ENCODE results near the gene NF1.

The NF1 gene

DNA sequence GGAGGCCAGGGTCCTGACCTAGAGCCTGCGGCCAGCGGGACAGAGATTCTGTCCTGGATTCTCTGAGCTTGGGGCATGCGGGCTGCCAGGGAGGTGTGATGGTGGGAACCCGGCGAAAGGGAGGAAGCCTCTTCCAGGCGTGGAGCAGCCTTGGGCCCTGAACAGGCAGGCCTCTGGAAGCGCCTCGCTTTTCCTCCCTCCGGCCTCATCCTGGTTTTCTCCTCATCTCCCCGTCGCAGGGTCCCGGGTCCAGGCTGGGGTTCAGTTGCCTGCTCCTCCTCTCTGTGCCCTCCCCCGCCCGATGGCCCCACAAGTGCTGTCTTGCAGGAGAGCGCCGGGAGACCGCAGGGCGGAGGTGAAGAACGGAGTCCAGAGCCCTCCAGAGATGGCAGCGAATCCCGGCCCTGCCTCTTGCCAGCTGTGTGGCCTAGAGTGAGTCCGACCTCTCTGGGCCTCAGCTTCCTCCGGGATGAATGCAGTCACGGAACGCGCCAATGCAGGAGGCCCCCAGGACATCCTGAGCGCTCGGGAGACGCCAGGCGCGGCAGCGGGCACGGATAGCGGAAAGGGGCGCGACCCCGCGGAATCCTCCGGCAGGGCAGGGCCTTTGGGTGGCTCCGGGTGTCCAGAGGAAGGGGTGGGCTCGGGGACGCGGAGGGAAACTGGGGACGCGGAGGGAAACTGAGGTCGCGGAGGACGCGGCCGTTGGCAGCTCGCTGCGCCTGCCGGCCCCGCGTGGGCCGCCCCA, 296.1 kb downstream of the NF1 start:
- DNase-seq: no peak

GRCh38 chr17:31391496-31391949, 296.7 kb downstream of the NF1 start, which contains the start of gene RAB11FIP4:
Gene RAB11FIP4 (plus strand): TSS chr17:31391675. CDS start chr17:31391853, 178 bp downstream.
- no peak for DNase-seq

DNA sequence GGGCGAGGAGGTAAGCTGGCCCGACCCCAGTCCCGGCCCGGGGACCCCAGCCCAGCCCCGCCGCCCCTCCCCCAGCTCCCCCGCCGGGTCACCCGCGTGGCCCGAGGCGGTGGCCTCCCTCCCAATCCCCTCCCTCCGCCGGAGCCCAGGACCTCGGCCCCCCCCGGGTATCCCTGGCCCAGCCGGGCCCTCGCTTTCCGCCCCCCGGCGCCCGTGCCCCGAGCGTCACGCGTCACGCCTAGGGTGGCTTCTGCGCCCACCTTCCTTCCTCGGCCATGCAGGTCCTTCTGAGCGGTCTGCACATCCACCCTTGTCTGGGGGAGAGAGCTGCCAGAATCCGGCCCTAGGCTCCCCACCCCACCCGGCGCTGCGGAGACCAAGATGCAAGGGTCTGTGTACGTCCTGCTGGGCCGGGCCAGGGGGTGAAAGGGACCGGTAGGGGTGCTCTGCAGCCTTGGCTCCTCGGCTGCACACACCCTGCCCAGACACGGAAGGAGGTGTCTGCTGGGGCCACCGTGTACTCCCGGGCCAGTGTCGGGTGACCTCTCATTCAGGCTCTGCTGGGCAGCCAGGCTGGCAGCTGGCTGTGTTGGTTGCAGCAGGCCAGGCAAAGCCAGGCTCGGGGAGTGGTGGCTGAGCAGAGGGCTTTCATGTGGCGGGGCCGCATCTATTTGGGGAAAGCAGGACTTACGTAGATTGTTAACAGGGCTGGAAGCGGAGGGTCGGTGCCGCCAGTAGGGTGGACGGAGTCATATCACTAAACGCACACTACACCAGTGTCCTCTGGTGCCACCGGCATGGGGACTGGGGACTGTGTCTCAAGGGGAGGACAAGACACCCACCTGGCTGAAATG, 297.5 kb downstream of the NF1 start:
- DNase-seq: no peak

- DNase-seq: no peak
Measured at GRCh38 chr17:31392856-31393748, 298.3 kb downstream of the NF1 start.

GRCh38 chr17:31393749-31394146, 299.0 kb downstream of the NF1 start:
- DNase-seq: no peak

- DNase-seq: peak; percentile 54
Measured at GRCh38 chr17:31394544-31394943, 299.8 kb downstream of the NF1 start.

- no peak for DNase-seq
Measured at GRCh38 chr17:31397256-31397939, 302.6 kb downstream of the NF1 start.

- peak; percentile 12 for DNase-seq
Measured at GRCh38 chr17:31398381-31399311, 303.9 kb downstream of the NF1 start.

DNA sequence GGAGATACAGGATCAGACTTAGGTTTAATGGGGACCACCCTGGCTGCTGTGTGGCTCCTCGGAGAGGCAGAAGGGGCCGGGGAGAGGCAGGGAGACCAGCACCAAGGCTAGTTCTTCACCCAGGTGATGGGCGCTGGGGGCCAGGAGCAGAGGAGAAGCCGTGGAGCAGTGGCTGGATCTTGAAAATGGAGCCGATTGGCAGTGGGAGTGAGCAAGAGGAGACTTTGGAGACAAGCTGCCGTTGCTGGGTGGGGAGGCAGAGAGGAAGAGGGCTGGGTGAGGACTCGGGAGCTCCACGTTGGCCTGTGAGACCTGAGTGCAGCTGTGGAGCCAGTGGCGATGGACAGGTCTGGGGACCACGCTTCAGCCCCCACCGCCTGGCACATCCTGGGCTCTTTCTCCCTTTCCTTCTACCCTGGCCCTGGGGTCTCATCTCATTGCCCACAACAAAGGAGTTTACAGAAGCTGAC, 305.7 kb downstream of the NF1 start:
- no peak for DNase-seq

- DNase-seq: no peak
Measured at GRCh38 chr17:31401456-31402254, 306.9 kb downstream of the NF1 start.

GRCh38 chr17:31404028-31404949, 309.5 kb downstream of the NF1 start:
- no peak for DNase-seq

DNA sequence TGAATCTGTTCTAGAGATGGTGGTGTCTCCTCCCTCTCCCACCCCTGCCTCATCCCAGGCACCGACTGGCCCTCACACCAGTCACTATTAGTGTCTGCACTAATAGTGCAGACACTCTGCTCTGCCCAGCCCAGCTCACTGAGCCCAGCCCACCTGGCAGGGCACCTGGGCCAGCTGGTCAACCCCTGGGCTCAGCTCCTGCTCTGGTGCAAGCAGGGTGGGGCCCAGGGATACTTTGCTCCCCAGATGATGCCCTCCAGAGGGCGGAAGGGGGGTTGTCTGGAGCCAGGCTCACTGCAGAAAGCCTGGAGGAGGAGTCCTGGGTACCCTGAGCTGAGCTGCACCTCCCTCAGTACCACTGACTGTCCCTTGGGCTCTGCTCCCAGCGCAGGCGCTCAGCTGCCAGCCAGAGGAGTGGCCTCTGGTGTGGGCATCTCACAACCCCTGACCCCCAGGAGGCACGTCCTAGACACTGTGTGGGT, 311.2 kb downstream of the NF1 start:
- no peak for DNase-seq

GRCh38 chr17:31408586-31408985, 313.8 kb downstream of the NF1 start:
- DNase-seq: no peak

- no peak for DNase-seq
Measured at GRCh38 chr17:31411707-31412285, 317.0 kb downstream of the NF1 start.

- DNase-seq: no peak
Measured at GRCh38 chr17:31412511-31412910, 317.7 kb downstream of the NF1 start.

GRCh38 chr17:31413081-31413799, 318.5 kb downstream of the NF1 start:
- no peak for DNase-seq

- DNase-seq: peak; percentile 80
Measured at GRCh38 chr17:31413874-31414549, 319.2 kb downstream of the NF1 start.

Data from suppressor macrophage treated with lipopolysaccharide for 4 hours (primary cell).